Bronchial epithelial cell (primary cell): ENCODE results near the gene TAPT1. TPM values are rescaled to one million over a fixed set of nuclear protein-coding genes. Genes with fewer than 3 reads are reported as not detected.

Experiments used
- DNase-seq: peaks from one replicate; pipeline ENCODE4 v3.0.0-alpha.2; 2010; ENCODE audit warnings: low read depth
- FAIRE-seq: peaks from 2 replicates; lab custom pipeline; 2011; peaks lifted over from hg19 to GRCh38; lab: Jason Lieb, UNC
- H3K27me3 ChIP-seq: 2 replicates; pipeline ENCODE4 v1.5.1; 2011; ENCODE audit warnings: low read length; ENCODE audit not compliant: control insufficient read depth, insufficient read depth
- H3K36me3 ChIP-seq: 2 replicates; pipeline ENCODE4 v1.5.1; 2011; ENCODE audit warnings: low read length; ENCODE audit not compliant: control insufficient read depth, insufficient read depth
- H3K4me3 ChIP-seq: 2 replicates; pipeline ENCODE4 v1.5.1; 2011; ENCODE audit warnings: mild to moderate bottlenecking, low read depth, low read length, control low read depth
- total RNA-seq: library from RNA; depleted of rRNA; stranded (reverse); fragments of >200 nt; gene quantifications from 2 replicates; pipeline ENCODE4 v1.2.1, GENCODE V29; 2014
- TF ChIP-seq, protein P1 (sequence below): IDR thresholded peaks from 2 replicates; pipeline ENCODE4 v1.5.1; 2011; ENCODE audit warnings: mild to moderate bottlenecking, moderate library complexity, low read length, control low read depth, inconsistent platforms; ENCODE audit not compliant: insufficient read depth, severe bottlenecking

TAPT1 gene
- total RNA-seq, 1 donor from 2014 or later = 15.0 TPM

DNA sequence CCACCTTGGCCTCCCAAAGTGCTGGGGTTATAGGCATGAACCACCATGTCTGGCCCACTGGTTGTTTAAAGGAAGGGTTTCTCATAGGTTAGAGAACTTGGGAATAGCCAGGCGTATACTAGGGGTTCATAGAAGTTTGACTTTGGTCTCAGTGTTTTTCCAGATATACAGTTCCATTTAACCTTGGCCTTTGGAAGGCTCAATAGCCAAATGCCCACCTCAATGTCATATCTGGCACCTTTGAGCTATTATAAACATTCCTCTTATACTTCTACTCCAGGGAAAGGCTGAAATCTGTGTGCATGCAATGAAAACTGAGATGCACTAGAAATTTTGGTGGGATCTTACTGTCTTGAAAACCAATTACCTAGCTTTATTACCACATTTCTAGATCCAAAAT is 95.0 kb downstream of the TAPT1 start:
- FAIRE-seq (no peak), DNase-seq (no peak)
- H3K4me3 ChIP-seq = no peak overlapping the region
- TF ChIP-seq, protein P1, sequence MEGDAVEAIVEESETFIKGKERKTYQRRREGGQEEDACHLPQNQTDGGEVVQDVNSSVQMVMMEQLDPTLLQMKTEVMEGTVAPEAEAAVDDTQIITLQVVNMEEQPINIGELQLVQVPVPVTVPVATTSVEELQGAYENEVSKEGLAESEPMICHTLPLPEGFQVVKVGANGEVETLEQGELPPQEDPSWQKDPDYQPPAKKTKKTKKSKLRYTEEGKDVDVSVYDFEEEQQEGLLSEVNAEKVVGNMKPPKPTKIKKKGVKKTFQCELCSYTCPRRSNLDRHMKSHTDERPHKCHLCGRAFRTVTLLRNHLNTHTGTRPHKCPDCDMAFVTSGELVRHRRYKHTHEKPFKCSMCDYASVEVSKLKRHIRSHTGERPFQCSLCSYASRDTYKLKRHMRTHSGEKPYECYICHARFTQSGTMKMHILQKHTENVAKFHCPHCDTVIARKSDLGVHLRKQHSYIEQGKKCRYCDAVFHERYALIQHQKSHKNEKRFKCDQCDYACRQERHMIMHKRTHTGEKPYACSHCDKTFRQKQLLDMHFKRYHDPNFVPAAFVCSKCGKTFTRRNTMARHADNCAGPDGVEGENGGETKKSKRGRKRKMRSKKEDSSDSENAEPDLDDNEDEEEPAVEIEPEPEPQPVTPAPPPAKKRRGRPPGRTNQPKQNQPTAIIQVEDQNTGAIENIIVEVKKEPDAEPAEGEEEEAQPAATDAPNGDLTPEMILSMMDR = no peak
- H3K27me3 ChIP-seq = no peaks in the 10 kb centered on the region
- H3K36me3 ChIP-seq = no peaks in the 10 kb centered on the region

DNA sequence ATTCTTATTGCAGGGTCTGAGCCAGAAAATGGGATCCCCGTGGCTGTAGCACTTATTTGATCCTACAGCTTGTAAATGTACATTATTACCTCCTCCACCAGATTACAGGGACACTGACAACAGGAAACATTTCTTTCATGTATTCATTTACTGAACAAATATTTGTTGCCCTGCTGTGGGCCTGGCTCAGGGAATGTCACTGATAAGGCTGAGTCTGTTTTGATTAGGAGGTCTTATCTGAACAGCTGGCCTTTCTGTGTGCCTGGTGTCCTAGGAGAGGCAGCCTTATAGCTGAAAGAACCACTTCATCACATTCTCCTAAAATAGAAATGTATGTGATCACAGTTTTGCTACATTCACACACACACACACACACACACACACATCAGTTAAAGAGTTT is 96.9 kb downstream of the TAPT1 start:
- no peak overlapping the region for H3K4me3 ChIP-seq
- no peaks in the 10 kb centered on the region for H3K27me3 ChIP-seq
- FAIRE-seq = no peak
- no peak for DNase-seq
- TF ChIP-seq, protein P1 = no peak
- H3K36me3 ChIP-seq = no peaks in the 10 kb centered on the region

DNA sequence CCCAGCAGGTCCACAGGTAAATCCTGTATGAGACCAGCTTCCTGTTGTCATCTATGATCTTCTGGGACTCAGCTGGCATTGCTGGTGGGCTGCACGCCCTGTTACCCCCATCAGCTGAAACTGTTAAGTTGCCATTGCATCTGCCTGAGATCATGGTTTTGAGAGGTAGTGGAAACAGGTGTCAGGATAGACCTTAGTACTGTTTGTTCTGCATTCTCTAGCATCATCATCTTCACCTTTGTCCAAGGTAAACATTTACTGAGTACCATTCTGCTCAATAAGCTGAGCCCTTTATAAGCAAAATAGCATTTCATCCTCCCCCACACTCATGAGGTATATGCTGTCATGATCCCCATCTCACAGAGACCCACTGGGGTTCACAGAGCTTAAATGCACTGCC is 99.6 kb downstream of the TAPT1 start:
- H3K4me3 ChIP-seq = no peak overlapping the region
- TF ChIP-seq, protein P1 = no peak
- peak; percentile 68 for FAIRE-seq
- no peaks in the 10 kb centered on the region for H3K27me3 ChIP-seq
- DNase-seq = no peak
- no peaks in the 10 kb centered on the region for H3K36me3 ChIP-seq

DNA sequence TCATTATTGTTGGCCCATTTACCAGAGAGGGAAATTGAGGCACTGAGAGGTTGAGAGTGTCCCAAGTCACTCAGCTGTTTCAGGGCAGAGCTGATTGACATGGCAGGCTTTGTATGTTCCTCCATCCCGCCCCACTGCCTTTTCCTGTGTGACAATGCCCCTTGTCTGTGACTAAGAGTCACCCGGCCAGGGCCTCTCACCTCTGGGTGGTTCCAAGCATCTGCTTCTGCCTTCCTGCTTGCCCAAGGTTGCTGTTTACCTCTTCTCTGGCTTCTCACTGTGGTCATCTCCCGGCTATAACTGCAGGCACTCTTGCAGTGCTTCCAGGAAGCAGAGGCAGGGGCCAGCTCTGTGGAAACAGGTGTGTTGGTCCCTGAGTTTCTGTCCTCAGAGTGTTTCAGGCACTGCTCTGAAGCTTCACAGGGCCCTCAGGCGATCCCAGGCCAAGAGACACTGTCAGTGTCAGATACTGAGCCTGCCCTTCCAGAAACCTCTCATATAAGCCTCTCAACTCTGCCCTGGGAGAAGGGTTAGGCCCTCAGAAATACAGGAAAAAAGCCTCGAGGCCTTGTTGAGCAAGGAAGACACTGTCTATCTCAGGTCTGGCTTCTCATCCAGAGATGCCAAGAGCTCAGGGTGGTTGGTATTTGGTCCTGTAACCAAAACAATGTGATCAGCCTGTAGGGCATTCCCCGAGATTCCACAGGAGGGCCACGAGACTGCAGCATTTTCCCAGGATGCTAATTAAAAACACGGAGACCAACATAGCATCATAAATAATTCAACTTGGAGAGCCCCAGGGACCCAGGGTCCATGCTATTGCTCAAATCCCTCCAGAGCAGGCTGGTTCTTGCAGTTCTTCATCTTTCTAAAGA is 100.5 kb downstream of the TAPT1 start:
- no peak for FAIRE-seq
- no peak for DNase-seq
- Histone ChIP-seq H3K27me3 (no peaks in the 10 kb centered on the region), H3K36me3 (no peaks in the 10 kb centered on the region), H3K4me3 (no peak overlapping the region)
- TF ChIP-seq, protein P1 = no peak

DNA sequence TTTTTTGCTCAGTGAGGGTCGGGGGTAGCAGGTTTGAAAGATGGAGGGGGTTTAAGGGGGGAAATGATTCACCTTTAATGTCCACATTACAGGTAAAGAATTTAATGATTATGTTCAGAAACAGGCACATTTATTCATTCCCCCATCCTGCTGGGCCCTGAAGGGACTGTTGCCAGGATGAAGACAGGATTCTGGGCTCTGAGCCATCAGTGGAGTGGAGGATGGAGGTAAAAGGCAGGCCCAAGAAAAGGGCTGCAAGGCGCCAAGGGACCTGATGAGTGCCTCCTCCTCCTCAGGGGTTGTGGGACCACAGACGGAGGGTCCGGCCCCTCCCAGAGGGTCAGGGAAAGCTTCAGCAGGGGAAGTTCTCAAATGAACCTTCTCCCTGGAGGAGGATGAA is 102.0 kb downstream of the TAPT1 start:
- TF ChIP-seq, protein P1 = no peak
- H3K4me3 ChIP-seq = no peak overlapping the region
- DNase-seq = no peak
- no peak for FAIRE-seq
- H3K36me3 ChIP-seq = no peaks in the 10 kb centered on the region
- H3K27me3 ChIP-seq = no peaks in the 10 kb centered on the region
